H9 (cell line): ENCODE measurements around the gene SCYGR6. TPM values are rescaled to one million over a fixed set of nuclear protein-coding genes. Genes with fewer than 3 reads are reported as not detected.

Experiments
- DNase-seq: peaks from one replicate; pipeline ENCODE4 v3.0.0-alpha.2; 2017
- H2AFZ ChIP-seq: one replicate; pipeline ENCODE4 v1.6.1; 2013; ENCODE audit warnings: mild to moderate bottlenecking, low read length, control low read depth, moderate library complexity
- H2AK5ac ChIP-seq: 2 replicates; pipeline ENCODE4 v1.6.1; 2013; ENCODE audit warnings: low read length, control low read depth, mixed read lengths; ENCODE audit not compliant: insufficient read length
- H2BK120ac ChIP-seq: one replicate; pipeline ENCODE4 v1.6.1; 2013; ENCODE audit warnings: low read depth, mild to moderate bottlenecking, low read length, control low read depth, inconsistent platforms; ENCODE audit not compliant: poor library complexity, severe bottlenecking
- H2BK12ac ChIP-seq: 2 replicates; pipeline ENCODE4 v1.6.1; 2013; ENCODE audit warnings: low read length, control low read depth, mixed read lengths, low read depth; ENCODE audit not compliant: insufficient read length
- H2BK15ac ChIP-seq: 2 replicates; pipeline ENCODE4 v1.6.1; 2013; ENCODE audit warnings: low read depth, low read length, control low read depth
- H2BK20ac ChIP-seq: one replicate; pipeline ENCODE4 v1.6.1; 2013; ENCODE audit warnings: low read depth, mild to moderate bottlenecking, low read length, control low read depth, inconsistent platforms; ENCODE audit not compliant: poor library complexity, severe bottlenecking
- H2BK5ac ChIP-seq: 2 replicates; pipeline ENCODE4 v1.6.1; 2013; ENCODE audit warnings: low read length, control low read depth, mixed read lengths; ENCODE audit not compliant: insufficient read length
- H3K14ac ChIP-seq: 2 replicates; pipeline ENCODE4 v1.6.1; 2013; ENCODE audit warnings: low read length, control low read depth; ENCODE audit not compliant: insufficient read depth
- H3K18ac ChIP-seq: 2 replicates; pipeline ENCODE4 v1.6.1; 2013; ENCODE audit warnings: low read depth, mild to moderate bottlenecking, mixed read lengths, low read length, control low read depth; ENCODE audit not compliant: insufficient read length
- H3K23ac ChIP-seq: 2 replicates; pipeline ENCODE4 v1.6.1; 2013; ENCODE audit warnings: low read length, control low read depth, mixed read lengths, low read depth; ENCODE audit not compliant: insufficient read length
- H3K23me2 ChIP-seq: 2 replicates; pipeline ENCODE4 v1.6.1; 2013; ENCODE audit warnings: low read depth, mild to moderate bottlenecking, mixed read lengths, low read length, control low read depth; ENCODE audit not compliant: insufficient read length, poor library complexity, severe bottlenecking
- H3K27ac ChIP-seq: 2 replicates; pipeline ENCODE4 v1.5.1; 2013; ENCODE audit warnings: low read length, control low read depth, mixed read lengths, low read depth; ENCODE audit not compliant: insufficient read length
- H3K27me3 ChIP-seq: 2 replicates; pipeline ENCODE4 v1.6.1; 2013; ENCODE audit warnings: low read length, control low read depth, inconsistent platforms; ENCODE audit not compliant: insufficient read depth
- H3K4ac ChIP-seq: 2 replicates; pipeline ENCODE4 v1.6.1; 2013; ENCODE audit warnings: low read depth, mild to moderate bottlenecking, control low read depth, inconsistent platforms, low read length, moderate library complexity
- H3K4me1 ChIP-seq: 2 replicates; pipeline ENCODE4 v1.6.1; 2013; ENCODE audit warnings: low read length, control low read depth, inconsistent platforms; ENCODE audit not compliant: insufficient read depth
- H3K4me2 ChIP-seq: 2 replicates; pipeline ENCODE4 v1.6.1; 2013; ENCODE audit warnings: low read length, control low read depth, mixed read lengths; ENCODE audit not compliant: insufficient read length, insufficient read depth
- H3K56ac ChIP-seq: 2 replicates; pipeline ENCODE4 v1.6.1; 2013; ENCODE audit warnings: low read depth, mild to moderate bottlenecking, mixed read lengths, low read length, control low read depth; ENCODE audit not compliant: insufficient read length
- H3K79me1 ChIP-seq: 2 replicates; pipeline ENCODE4 v1.6.1; 2013; ENCODE audit warnings: low read depth, mild to moderate bottlenecking, moderate library complexity, low read length, control low read depth, inconsistent platforms; ENCODE audit not compliant: insufficient read depth, poor library complexity, severe bottlenecking
- H3K79me2 ChIP-seq: 2 replicates; pipeline ENCODE4 v1.6.1; 2013; ENCODE audit warnings: low read length, control low read depth, inconsistent platforms; ENCODE audit not compliant: insufficient read depth
- H3K9ac ChIP-seq: 2 replicates; pipeline ENCODE4 v1.6.1; 2013; ENCODE audit warnings: low read length, control low read depth, mixed read lengths; ENCODE audit not compliant: insufficient read length; ENCODE audit errors: extremely low read depth
- H3K9me3 ChIP-seq: one replicate; pipeline ENCODE4 v1.6.1; 2013; ENCODE audit warnings: low read depth, low read length, inconsistent platforms; ENCODE audit not compliant: control insufficient read depth
- H3T11ph ChIP-seq: one replicate; pipeline ENCODE4 v1.6.1; 2013; ENCODE audit warnings: mild to moderate bottlenecking, low read length, control low read depth, inconsistent platforms
- H4K20me1 ChIP-seq: one replicate; pipeline ENCODE4 v1.6.1; 2013; ENCODE audit not compliant: control insufficient read depth, insufficient read length, insufficient read depth
- H4K5ac ChIP-seq: 2 replicates; pipeline ENCODE4 v1.6.1; 2013; ENCODE audit warnings: low read depth, mild to moderate bottlenecking, mixed read lengths, low read length, control low read depth; ENCODE audit not compliant: insufficient read length
- H4K8ac ChIP-seq: replicated peaks from 2 replicates; pipeline ENCODE4 v1.6.1; 2013; ENCODE audit warnings: low read length, control low read depth, mixed read lengths, low read depth; ENCODE audit not compliant: insufficient read length
- H4K91ac ChIP-seq: 2 replicates; pipeline ENCODE4 v1.6.1; 2013; ENCODE audit warnings: low read depth, mild to moderate bottlenecking, moderate library complexity, mixed read lengths, low read length, control low read depth; ENCODE audit not compliant: insufficient read length
- H3K27ac Mint-ChIP-seq, 3 experiments: 2 replicates in 2 of 3; 3 replicates in 1 of 3; pipeline ENCODE4 v1.8.0; 2020 to 2021; ENCODE audit warnings: mixed read lengths in 3 of 3, mild to moderate bottlenecking in 1 of 3, moderate library complexity in 1 of 3
- H3K27me3 Mint-ChIP-seq: 2 replicates; pipeline ENCODE4 v1.8.0; 2021; ENCODE audit warnings: low read depth, mild to moderate bottlenecking, moderate library complexity, mixed read lengths
- H3K36me3 Mint-ChIP-seq, 3 experiments: 2 replicates in 2 of 3; 3 replicates in 1 of 3; pipeline ENCODE4 v1.8.0; 2020 to 2021; ENCODE audit warnings: low read depth in 3 of 3, mixed read lengths in 3 of 3; ENCODE audit not compliant: insufficient read depth in 1 of 3
- H3K4me1 Mint-ChIP-seq, 2 experiments: 2 replicates each; pipeline ENCODE4 v1.8.0; 2020; ENCODE audit warnings: mixed read lengths in 2 of 2
- H3K4me3 Mint-ChIP-seq, 2 experiments: 2 replicates in 1 of 2; 3 replicates in 1 of 2; pipeline ENCODE4 v1.8.0; 2020 to 2021; ENCODE audit warnings: mild to moderate bottlenecking in 2 of 2, mixed read lengths in 2 of 2, moderate library complexity in 1 of 2
- H3K9me3 Mint-ChIP-seq, 2 experiments: 2 replicates in 1 of 2; 3 replicates in 1 of 2; pipeline ENCODE4 v1.8.0; 2020; ENCODE audit warnings: mild to moderate bottlenecking in 2 of 2, mixed read lengths in 2 of 2, moderate library complexity in 1 of 2
- CTCF ChIP-seq: fragments of 200-600 bp; sonication (generic); conservative IDR thresholded peaks from 3 replicates; pipeline ENCODE4 v1.8.0; 2021; ENCODE audit warnings: antibody characterized with exemption, mild to moderate bottlenecking
- WGBS: extraction: QIAGEN DNeasy Blood & Tissue Kit; methylation state at CpG from one replicate; pipeline ENCODE4 v1.1.7; 2013; ENCODE audit warnings: missing lambda C conversion rate, low lambda C conversion rate, mixed read lengths; ENCODE audit not compliant: insufficient read length; ENCODE audit errors: extremely low coverage; 5-methylcytosine and 5-hydroxymethylcytosine counted together
- total RNA-seq: library from RNA; stranded (reverse); gene quantifications from 2 replicates; pipeline ENCODE4 v1.2.1, GENCODE V29; 2021

SCYGR6 gene
- total RNA-seq, 1 experiment from 2014 or later = not detected

DNA sequence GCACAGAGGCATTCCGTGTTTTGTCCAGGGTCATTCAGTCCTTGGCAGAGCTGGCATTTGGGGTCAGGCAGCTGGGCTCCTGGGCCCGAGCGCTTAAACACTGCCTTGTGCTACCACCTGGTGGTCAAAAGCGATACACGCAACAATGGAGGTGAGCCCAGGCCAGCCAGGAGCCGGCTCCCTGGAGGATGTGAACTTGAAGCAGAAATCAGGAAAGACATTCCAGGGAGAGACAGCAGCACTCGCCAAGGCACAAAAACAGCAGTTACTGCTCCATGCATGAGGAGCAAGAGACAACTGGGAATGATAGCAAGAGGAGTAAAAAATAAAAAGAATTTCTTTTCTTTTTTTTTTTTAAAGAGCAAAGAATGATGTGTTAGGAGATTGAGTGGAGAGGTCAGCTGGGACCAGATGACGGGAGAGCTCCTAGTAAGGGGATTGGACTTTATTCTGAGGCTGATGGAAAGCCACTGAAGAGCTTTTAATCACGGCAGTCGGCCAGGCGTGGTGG lies 41.9 kb upstream of the SCYGR6 start:
- H3K27me3 Mint-ChIP-seq = no peaks in the 10 kb centered on the region
- Histone ChIP-seq H2AK5ac (no peak overlapping the region), H3K9me3 (no peaks in the 10 kb centered on the region), H3K23me2 (no peaks in the 10 kb centered on the region), H3K23ac (no peak overlapping the region), H2BK20ac (no peak overlapping the region), H4K91ac (no peak overlapping the region), H2BK5ac (no peak overlapping the region), H3K27ac (no peak overlapping the region), H4K5ac (no peak overlapping the region), H3K4ac (no peak overlapping the region), H2BK120ac (no peak overlapping the region), H3K4me2 (no peak overlapping the region), H3T11ph (no peak overlapping the region), H2AFZ (no peak overlapping the region), H3K9ac (no peak overlapping the region), H3K4me1 (no peaks in the 10 kb centered on the region), H2BK12ac (no peak overlapping the region), H3K18ac (no peak overlapping the region), H4K20me1 (no peaks in the 10 kb centered on the region), H3K79me1 (no peaks in the 10 kb centered on the region), H3K56ac (no peak overlapping the region), H2BK15ac (no peak overlapping the region), H4K8ac (no peak overlapping the region), H3K14ac (no peak overlapping the region), H3K79me2 (no peaks in the 10 kb centered on the region), H3K27me3 (no peaks in the 10 kb centered on the region)
- H3K27ac Mint-ChIP-seq = no peak overlapping the region
- H3K36me3 Mint-ChIP-seq = no peaks in the 10 kb centered on the region; a peak in 1 of 7 replicates
- TF ChIP-seq CTCF = peak; percentile 93
- no peak overlapping the region for H3K4me3 Mint-ChIP-seq
- peak; percentile 85 for DNase-seq
- H3K9me3 Mint-ChIP-seq = no peaks in the 10 kb centered on the region
- no CpG with 5 or more reads among the region's 11 CpGs for WGBS
- H3K4me1 Mint-ChIP-seq = peaks cover 3 to 5% of the 10 kb centered on the region in 2 experiments; a peak in 3 of 4 replicates
